MM.1S (cell line): ENCODE measurements around the gene DENND4A.

Source experiments
- DNase-seq: peaks from one replicate; pipeline ENCODE4 v3.0.0-alpha.2; 2015
- H2AFZ ChIP-seq: fragments of 300-600 bp; sonication (generic); 2 replicates; pipeline ENCODE4 v1.6.0; 2016; ENCODE audit warnings: antibody characterized with exemption, low read length
- H3F3A ChIP-seq: fragments of 300-600 bp; sonication (generic); 2 replicates; pipeline ENCODE4 v1.6.1; 2016; ENCODE audit warnings: mild to moderate bottlenecking, antibody characterized with exemption, low read length, moderate library complexity, mixed read lengths; ENCODE audit not compliant: insufficient read depth
- H3K27ac ChIP-seq: fragments of 300-600 bp; sonication (generic); 2 replicates; pipeline ENCODE4 v1.5.1; 2016; ENCODE audit warnings: mild to moderate bottlenecking, low read length
- H3K27me3 ChIP-seq: fragments of 300-600 bp; sonication (generic); replicated peaks from 2 replicates; pipeline ENCODE4 v1.6.0; 2016; ENCODE audit warnings: low read length; ENCODE audit not compliant: insufficient read depth
- H3K36me3 ChIP-seq: fragments of 300-600 bp; sonication (generic); replicated peaks from 2 replicates; pipeline ENCODE4 v1.6.1; 2016; ENCODE audit warnings: mild to moderate bottlenecking, low read length, mixed read lengths; ENCODE audit not compliant: insufficient read depth
- H3K4me1 ChIP-seq: fragments of 300-600 bp; sonication (generic); 2 replicates; pipeline ENCODE4 v1.6.1; 2016; ENCODE audit warnings: low read length, mixed read lengths
- H3K4me2 ChIP-seq: fragments of 300-600 bp; sonication (generic); 2 replicates; pipeline ENCODE4 v1.6.0; 2016; ENCODE audit warnings: low read depth, low read length
- H3K4me3 ChIP-seq: fragments of 300-600 bp; sonication (generic); 2 replicates; pipeline ENCODE4 v1.5.1; 2016; ENCODE audit warnings: low read length, mixed read lengths
- H3K79me2 ChIP-seq: fragments of 300-600 bp; sonication (generic); 2 replicates; pipeline ENCODE4 v1.6.1; 2016; ENCODE audit warnings: mixed run types, low read length, mixed read lengths
- H3K9ac ChIP-seq: fragments of 300-600 bp; sonication (generic); 2 replicates; pipeline ENCODE4 v1.6.1; 2016; ENCODE audit warnings: low read length, mixed read lengths
- H3K9me2 ChIP-seq: fragments of 300-600 bp; sonication (generic); replicated peaks from 2 replicates; pipeline ENCODE4 v1.6.1; 2016; ENCODE audit warnings: mild to moderate bottlenecking, low read length, mixed read lengths; ENCODE audit not compliant: insufficient read depth
- H3K9me3 ChIP-seq: fragments of 300-600 bp; sonication (generic); replicated peaks from 2 replicates; pipeline ENCODE4 v1.6.1; 2016; ENCODE audit warnings: mild to moderate bottlenecking, low read length, mixed read lengths; ENCODE audit not compliant: insufficient read depth
- H4K20me1 ChIP-seq: fragments of 300-600 bp; sonication (generic); 2 replicates; pipeline ENCODE4 v1.6.1; 2016; ENCODE audit warnings: mild to moderate bottlenecking, low read length, moderate library complexity, mixed read lengths; ENCODE audit not compliant: insufficient read depth
- CTCF ChIP-seq: fragments of 300-600 bp; sonication (generic); IDR thresholded peaks from 2 replicates; pipeline ENCODE4 v1.5.1; 2016; ENCODE audit warnings: antibody characterized with exemption, low read length, mixed read lengths
- EZH2 ChIP-seq: fragments of 300-600 bp; sonication (generic); optimal IDR thresholded peaks from 2 replicates; pipeline ENCODE3; 2017; ENCODE audit warnings: low read depth, mild to moderate bottlenecking, antibody characterized with exemption, low read length, mixed read lengths
- EZH2phosphoT487 ChIP-seq: fragments of 300-600 bp; sonication (generic); IDR thresholded peaks from 2 replicates; pipeline ENCODE4 v1.6.1; 2018; ENCODE audit warnings: antibody characterized with exemption, low read length

DENND4A gene

GRCh38 chr15:65651831-65652749, 140.0 kb downstream of the DENND4A start:
- Histone ChIP-seq H3K9me3 (no peaks in the 10 kb centered on the region), H2AFZ (no peak overlapping the region), H3K36me3 (no peaks in the 10 kb centered on the region), H3K4me2 (no peak overlapping the region), H4K20me1 (peaks cover 5% of the 10 kb centered on the region; the same call in 1 of the 2 replicates), H3K27me3 (no peaks in the 10 kb centered on the region), H3K79me2 (no peaks in the 10 kb centered on the region), H3K9me2 (no peaks in the 10 kb centered on the region), H3K9ac (no peak overlapping the region), H3K4me3 (no peak overlapping the region), H3K27ac (no peak overlapping the region), H3K4me1 (peaks cover 14% of the 10 kb centered on the region), H3F3A (peaks cover 12% of the 10 kb centered on the region)
- DNase-seq: no peak
- TF ChIP-seq CTCF (no peak), EZH2phosphoT487 (no peak), EZH2 (no peak)

GRCh38 chr15:65651042-65651322, 141.1 kb downstream of the DENND4A start:
- no peaks in the 10 kb centered on the region for H3K27me3 ChIP-seq
- H4K20me1 ChIP-seq: peaks cover 5% of the 10 kb centered on the region; the same call in 1 of the 2 replicates
- H3K4me2 ChIP-seq: no peak overlapping the region
- no peak overlapping the region for H3K27ac ChIP-seq
- H3K4me3 ChIP-seq: no peak overlapping the region
- TF ChIP-seq CTCF (no peak), EZH2 (no peak)
- no peak overlapping the region for H3K9ac ChIP-seq
- H2AFZ ChIP-seq: no peak overlapping the region
- no peaks in the 10 kb centered on the region for H3K79me2 ChIP-seq
- H3K36me3 ChIP-seq: no peaks in the 10 kb centered on the region
- H3K4me1 ChIP-seq: peaks cover 14% of the 10 kb centered on the region
- no peak for DNase-seq
- H3K9me2 ChIP-seq: no peaks in the 10 kb centered on the region
- H3K9me3 ChIP-seq: no peaks in the 10 kb centered on the region
- H3F3A ChIP-seq: peaks cover 12% of the 10 kb centered on the region

- H3K4me3 ChIP-seq: peak overlapping the region; percentile 18
- no peaks in the 10 kb centered on the region for H3K79me2 ChIP-seq
- TF ChIP-seq EZH2phosphoT487: no peak
- H3F3A ChIP-seq: peaks cover 12% of the 10 kb centered on the region
- H3K4me2 ChIP-seq: peak overlapping the region; percentile 46
- no peaks in the 10 kb centered on the region for H3K36me3 ChIP-seq
- no peaks in the 10 kb centered on the region for H3K27me3 ChIP-seq
- DNase-seq: peak; percentile 48
- H3K9ac ChIP-seq: no peak overlapping the region; the same call in 1 of the 2 replicates
- H3K9me2 ChIP-seq: no peaks in the 10 kb centered on the region
- peaks cover 14% of the 10 kb centered on the region for H3K4me1 ChIP-seq
- H2AFZ ChIP-seq: no peak overlapping the region
- H3K9me3 ChIP-seq: no peaks in the 10 kb centered on the region
- peaks cover 5% of the 10 kb centered on the region; the same call in 1 of the 2 replicates for H4K20me1 ChIP-seq
- no peak overlapping the region for H3K27ac ChIP-seq
These were observed 141.6 kb downstream of the DENND4A start for GRCh38 chr15:65650312-65651041.
